ENCODE measurements around the gene ARID3A. TPM values are rescaled to one million over a fixed set of nuclear protein-coding genes. Genes with fewer than 3 reads are reported as not detected.

Gene ARID3A
- total RNA-seq, 1 donor from 2014 or later, result 106 TPM

DNA sequence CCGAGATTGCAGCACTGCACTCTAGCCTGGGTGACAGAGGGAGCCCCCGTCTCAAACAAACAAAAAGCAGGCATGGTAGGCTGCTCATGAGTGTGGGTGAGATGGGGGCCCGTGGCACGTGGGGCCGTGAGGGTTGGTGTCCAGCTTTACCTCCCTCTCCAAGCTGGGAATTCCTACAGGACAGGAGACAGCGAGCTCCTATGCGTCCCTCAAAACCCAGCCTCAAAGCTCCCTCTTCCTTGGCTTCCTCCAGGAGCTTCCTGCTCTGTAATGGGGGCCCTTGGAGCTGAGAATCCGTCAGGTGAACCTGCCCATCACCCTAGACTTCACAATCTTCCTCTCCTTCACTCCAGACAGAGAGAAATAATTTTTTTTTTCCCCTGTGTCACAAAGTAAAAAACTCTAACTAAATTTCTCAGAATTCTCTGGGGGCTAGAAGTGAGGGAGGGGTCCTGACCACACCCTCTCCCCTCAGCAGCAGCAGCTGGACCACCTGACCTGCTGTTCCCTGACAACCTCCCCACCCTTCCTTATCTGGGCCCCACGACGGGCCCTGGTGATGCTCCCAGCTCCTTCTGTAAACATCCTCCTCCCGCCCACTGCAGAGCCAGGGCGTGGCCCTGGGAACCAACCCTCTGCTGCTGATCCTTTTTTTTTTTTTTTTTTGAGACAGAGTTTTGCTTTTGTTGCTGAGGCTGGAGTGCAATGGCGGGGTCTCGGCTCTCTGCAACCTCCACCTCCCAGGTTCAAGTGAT is 36.2 kb downstream of the ARID3A start:
- no peak overlapping the region for H3K4me2 ChIP-seq (ENCODE audit: low read length)
- H3K27me3 Mint-ChIP-seq (ENCODE audit: low read depth, unreplicated experiment), result no peaks in the 10 kb centered on the region
- no peak overlapping the region for H3K27ac Mint-ChIP-seq (ENCODE audit: unreplicated experiment)
- no peak overlapping the region for H3K4me3 ChIP-seq (ENCODE audit: insufficient read depth, low read depth, low read length)
- H3K79me2 ChIP-seq (ENCODE audit: insufficient read depth, low read length), result peaks cover 9% of the 10 kb centered on the region
- no peak for TF ChIP-seq CTCF (IDR thresholded peaks at IDR 0.05; ENCODE audit: insufficient read depth, low read depth, low read length)
- no peak for TF ChIP-seq EZH2 (IDR thresholded peaks at IDR 0.05; ENCODE audit: insufficient read depth, low read length)
- peaks cover 10% of the 10 kb centered on the region for H3K36me3 ChIP-seq (ENCODE audit: insufficient read depth, low read length)
- peaks cover 11% of the 10 kb centered on the region for H3K4me1 Mint-ChIP-seq (ENCODE audit: low read depth, unreplicated experiment)
- no peaks in the 10 kb centered on the region for H3K9me3 ChIP-seq (ENCODE audit: insufficient read depth, low read depth, low read length)
- no peak overlapping the region for H3K9ac ChIP-seq (ENCODE audit: low read length)
- peaks cover 22% of the 10 kb centered on the region for H3K36me3 Mint-ChIP-seq (ENCODE audit: low read depth, unreplicated experiment)
- no peak for DNase-seq (ENCODE audit: low read depth)
- no peaks in the 10 kb centered on the region for H3K9me3 Mint-ChIP-seq (ENCODE audit: unreplicated experiment)
- no peaks in the 10 kb centered on the region for H3K27me3 ChIP-seq (ENCODE audit: insufficient read depth, low read length)
- no peak overlapping the region for H3K27ac ChIP-seq (ENCODE audit: low read depth, low read length)
- H3K4me1 ChIP-seq (ENCODE audit: insufficient read depth, low read length), result peaks cover 2% of the 10 kb centered on the region
- peaks cover 25% of the 10 kb centered on the region for H4K20me1 ChIP-seq (ENCODE audit: insufficient read depth, low read length)
- H3K4me3 Mint-ChIP-seq (ENCODE audit: unreplicated experiment), result no peak overlapping the region
- H2AFZ ChIP-seq (ENCODE audit: low read depth, low read length), result no peak overlapping the region
- FAIRE-seq, result no peak

- FAIRE-seq, result no peak
Measured at GRCh38 chr19:962683-963400, 37.0 kb downstream of the ARID3A start.

More at GRCh38 chr19:962683-963400, 37.0 kb downstream of the ARID3A start:
- peaks cover 19% of the 10 kb centered on the region for H4K20me1 ChIP-seq (ENCODE audit: insufficient read depth, low read length)
- H2AFZ ChIP-seq (ENCODE audit: low read depth, low read length), result no peak overlapping the region
- H3K79me2 ChIP-seq (ENCODE audit: insufficient read depth, low read length), result peaks cover 9% of the 10 kb centered on the region
- peaks cover 24% of the 10 kb centered on the region for H3K36me3 Mint-ChIP-seq (ENCODE audit: low read depth, unreplicated experiment)
- H3K9ac ChIP-seq (ENCODE audit: low read length), result no peak overlapping the region
- no peaks in the 10 kb centered on the region for H3K9me3 ChIP-seq (ENCODE audit: insufficient read depth, low read depth, low read length)
- no peaks in the 10 kb centered on the region for H3K9me3 Mint-ChIP-seq (ENCODE audit: unreplicated experiment)
- H3K36me3 ChIP-seq (ENCODE audit: insufficient read depth, low read length), result peaks cover 12% of the 10 kb centered on the region
- TF ChIP-seq CTCF (IDR thresholded peaks at IDR 0.05; ENCODE audit: insufficient read depth, low read depth, low read length), result no peak
- no peak for TF ChIP-seq EZH2 (IDR thresholded peaks at IDR 0.05; ENCODE audit: insufficient read depth, low read length)
- no peak overlapping the region for H3K4me3 ChIP-seq (ENCODE audit: insufficient read depth, low read depth, low read length)
- H3K4me2 ChIP-seq (ENCODE audit: low read length), result no peak overlapping the region
- no peak overlapping the region for H3K27ac ChIP-seq (ENCODE audit: low read depth, low read length)
- peak overlapping the region; percentile 44 for H3K27ac Mint-ChIP-seq (ENCODE audit: unreplicated experiment)
- H3K27me3 Mint-ChIP-seq (ENCODE audit: low read depth, unreplicated experiment), result no peaks in the 10 kb centered on the region
- H3K4me1 Mint-ChIP-seq (ENCODE audit: low read depth, unreplicated experiment), result peaks cover 11% of the 10 kb centered on the region
- DNase-seq (ENCODE audit: low read depth), result no peak
- H3K27me3 ChIP-seq (ENCODE audit: insufficient read depth, low read length), result no peaks in the 10 kb centered on the region
- no peaks in the 10 kb centered on the region for H3K4me1 ChIP-seq (ENCODE audit: insufficient read depth, low read length)
- no peak overlapping the region for H3K4me3 Mint-ChIP-seq (ENCODE audit: unreplicated experiment)

Measured in astrocyte (in vitro differentiated cells and primary cell).